GM04504 (cell line): ENCODE measurements around the gene TAAR2.
"Not testable (repeated sequence)": the region's sequence is repeated elsewhere in the genome, so short reads cannot be mapped to it uniquely, and the experiment has no call there.

Experiments
- DNase-seq: peaks from one replicate; pipeline ENCODE4 v3.0.0-alpha.2; 2012; ENCODE audit warnings: low read depth

TAAR2 gene

DNA sequence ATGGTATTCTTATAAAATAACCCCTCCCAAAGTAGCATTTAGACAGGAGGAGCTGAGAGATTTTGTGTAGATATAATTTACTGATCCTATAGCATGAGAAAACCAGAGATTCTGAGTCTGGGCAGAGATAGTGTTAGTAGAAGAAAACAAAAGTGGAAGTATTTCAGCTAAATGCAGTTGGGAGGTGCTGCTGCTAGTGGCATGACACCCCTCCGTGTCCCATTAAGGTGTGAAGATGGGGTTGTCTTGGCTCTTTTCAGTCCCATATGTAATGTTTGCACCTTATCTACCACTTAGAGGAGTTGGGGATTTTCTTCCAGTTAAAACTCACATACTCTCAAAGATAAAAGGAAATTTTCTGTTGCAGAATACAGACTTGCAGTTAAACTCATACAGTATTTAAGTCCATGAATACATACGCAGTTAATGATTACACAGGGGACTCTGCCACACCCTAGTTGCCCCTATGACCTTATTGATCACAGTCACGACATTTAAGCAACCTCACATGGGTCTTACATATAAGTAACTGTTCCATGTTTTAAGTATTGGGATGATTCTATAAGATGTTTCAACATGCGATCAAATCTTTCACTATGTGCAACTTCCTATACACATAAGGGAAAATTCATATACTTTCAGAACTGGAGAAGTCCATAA lies 11.5 kb downstream of the TAAR2 start:
- no peak for DNase-seq

GRCh38 chr6:132611616-132612015 lies 12.5 kb downstream of the TAAR2 start:
- DNase-seq: no peak

GRCh38 chr6:132607544-132608233 lies 16.4 kb downstream of the TAAR2 start:
- DNase-seq: no peak

- no peak for DNase-seq
Measured at GRCh38 chr6:132604635-132605152, 19.4 kb downstream of the TAAR2 start.

GRCh38 chr6:132600900-132601299 lies 23.2 kb downstream of the TAAR2 start:
- not testable (repeated sequence) for DNase-seq

DNA sequence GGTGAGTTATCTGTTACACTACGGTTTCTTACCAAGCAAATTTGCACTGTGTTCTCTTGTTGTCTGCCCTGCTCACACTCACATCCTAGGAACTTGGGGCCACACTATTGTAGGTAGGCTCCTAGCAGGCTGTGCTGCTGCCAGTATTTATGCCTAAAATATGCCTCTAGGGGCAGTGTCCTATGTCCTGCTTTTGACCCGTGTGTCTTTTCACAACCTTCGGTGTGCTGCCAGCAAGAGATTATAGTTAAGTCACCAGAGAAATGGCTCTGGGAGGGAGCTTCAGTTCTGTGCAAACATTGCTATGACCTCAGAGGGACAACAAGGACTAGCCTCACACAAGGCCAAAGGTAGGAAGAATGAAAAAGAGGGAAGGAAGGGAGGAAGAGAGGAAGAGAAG lies 25.6 kb downstream of the TAAR2 start:
- no peak for DNase-seq

- no peak for DNase-seq
Measured at GRCh38 chr6:132596201-132596600, 27.9 kb downstream of the TAAR2 start.

DNA sequence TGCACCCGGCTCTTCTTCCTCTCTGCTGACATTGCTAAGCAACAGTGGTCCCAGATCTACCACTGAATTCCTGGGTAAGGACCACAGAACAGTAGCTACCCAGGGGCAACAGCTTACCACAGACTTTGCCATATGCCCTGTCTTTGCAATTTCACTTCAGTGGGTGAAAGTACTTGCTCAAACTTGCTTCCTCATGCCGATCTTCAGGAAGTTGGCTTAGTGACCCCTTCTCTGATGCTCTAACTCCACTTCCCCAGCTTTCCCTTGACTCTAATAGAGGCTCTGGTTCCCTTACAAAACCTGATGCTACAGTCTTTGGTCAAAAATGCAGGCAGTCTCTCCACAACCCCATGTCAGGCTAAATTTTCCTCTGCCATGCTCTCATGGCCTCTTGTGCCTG lies 31.2 kb downstream of the TAAR2 start:
- no peak for DNase-seq

DNA sequence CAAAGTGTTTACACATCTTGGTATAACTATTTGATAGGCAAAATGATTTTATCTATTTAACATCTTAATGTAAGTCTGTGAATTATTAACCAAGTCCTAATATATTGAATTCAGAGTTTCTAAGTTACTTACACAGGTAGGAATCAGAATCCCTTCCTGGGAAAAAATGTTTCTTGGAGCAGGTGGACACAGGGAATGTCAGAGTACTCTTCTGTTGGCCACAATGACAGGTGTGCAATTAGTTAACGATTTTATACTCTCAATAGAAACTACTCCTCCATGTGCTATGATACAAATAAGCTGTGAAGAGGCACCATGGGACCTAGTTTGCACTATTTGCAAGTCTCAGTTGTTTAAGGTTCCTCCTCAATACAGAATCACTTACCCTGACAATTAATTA lies 33.7 kb downstream of the TAAR2 start:
- no peak for DNase-seq

DNA sequence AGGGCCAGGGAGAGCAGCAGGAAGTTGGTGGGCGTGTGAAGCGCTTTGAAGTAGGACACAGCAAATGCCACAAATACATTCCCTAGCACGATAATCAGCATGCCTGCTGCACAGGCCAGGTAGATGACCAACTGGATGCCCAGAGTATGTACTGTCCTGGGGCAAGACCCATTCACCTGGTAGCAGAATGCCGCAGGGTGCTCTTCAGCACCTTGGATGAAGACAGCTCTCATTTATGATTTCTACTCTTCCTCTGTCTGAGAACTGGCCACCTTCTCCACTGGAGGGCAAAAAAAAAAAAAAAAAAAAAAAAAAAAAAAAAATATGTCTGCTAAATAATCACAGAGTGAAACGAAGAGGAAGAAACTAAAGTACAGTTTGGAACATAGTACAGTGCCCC lies 34.6 kb downstream of the TAAR2 start, which contains the start of gene TAAR5:
Gene TAAR5, minus strand, starts transcription at position 288 of the 400 bp plus-strand sequence. Its CDS starts 55 bp downstream, at position 233.
- no peak for DNase-seq

DNA sequence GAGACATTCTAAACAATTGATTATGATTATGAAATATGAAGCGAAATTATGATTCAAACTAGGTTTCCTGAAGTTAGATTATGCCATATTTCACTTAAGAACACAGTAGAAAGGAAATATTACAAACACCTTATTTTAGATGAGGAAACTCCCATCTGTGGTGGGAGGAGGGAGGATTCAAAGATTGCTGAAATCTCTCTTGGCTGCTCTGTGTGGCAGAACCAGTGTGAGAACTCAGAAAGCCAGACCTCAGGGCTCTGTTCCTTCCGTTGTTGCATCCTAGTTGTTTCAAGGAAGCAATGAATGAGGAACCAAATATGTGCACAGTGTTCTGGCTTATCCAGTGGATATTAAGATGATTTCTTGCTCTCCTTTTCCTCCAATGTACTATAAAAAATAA lies 36.7 kb downstream of the TAAR2 start:
- no peak for DNase-seq

- no peak for DNase-seq
Measured at GRCh38 chr6:132584698-132585097, 39.4 kb downstream of the TAAR2 start.

- DNase-seq: no peak
Measured at GRCh38 chr6:132571774-132572173, 52.3 kb downstream of the TAAR2 start.

DNA sequence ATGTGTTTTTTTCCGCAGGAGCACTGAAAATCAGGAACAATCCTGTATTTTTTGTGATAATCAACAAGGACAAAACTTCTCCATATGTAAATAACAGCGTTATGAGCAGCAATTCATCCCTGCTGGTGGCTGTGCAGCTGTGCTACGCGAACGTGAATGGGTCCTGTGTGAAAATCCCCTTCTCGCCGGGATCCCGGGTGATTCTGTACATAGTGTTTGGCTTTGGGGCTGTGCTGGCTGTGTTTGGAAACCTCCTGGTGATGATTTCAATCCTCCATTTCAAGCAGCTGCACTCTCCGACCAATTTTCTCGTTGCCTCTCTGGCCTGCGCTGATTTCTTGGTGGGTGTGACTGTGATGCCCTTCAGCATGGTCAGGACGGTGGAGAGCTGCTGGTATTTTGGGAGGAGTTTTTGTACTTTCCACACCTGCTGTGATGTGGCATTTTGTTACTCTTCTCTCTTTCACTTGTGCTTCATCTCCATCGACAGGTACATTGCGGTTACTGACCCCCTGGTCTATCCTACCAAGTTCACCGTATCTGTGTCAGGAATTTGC lies 53.8 kb downstream of the TAAR2 start, which contains the start of gene TAAR6:
Gene TAAR6, plus strand, starts transcription at position 102 of the 557 bp plus-strand sequence. Its CDS starts 0 bp downstream, at position 102.
- DNase-seq: no peak

- no peak for DNase-seq
Measured at GRCh38 chr6:132569170-132569569, 54.9 kb downstream of the TAAR2 start.

DNA sequence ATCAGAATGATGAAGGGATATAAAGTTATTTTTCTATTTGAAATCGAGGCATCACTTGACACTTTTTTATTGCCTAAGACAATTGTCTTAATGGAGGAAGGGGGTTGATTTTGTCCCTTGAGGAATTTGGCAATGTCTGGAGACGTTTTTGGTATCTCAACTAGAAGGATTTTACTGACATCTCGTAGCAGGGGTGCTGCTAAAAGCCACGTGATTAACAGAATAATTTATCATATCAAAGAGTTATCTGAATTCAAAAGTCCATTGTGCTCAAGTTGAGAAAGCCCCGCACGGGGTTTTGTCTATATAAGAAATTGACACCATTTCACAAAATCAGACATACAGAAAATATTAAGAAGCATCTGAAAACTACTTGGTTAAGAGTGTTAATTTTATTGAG lies 55.5 kb downstream of the TAAR2 start:
- DNase-seq: no peak

GRCh38 chr6:132567566-132567965 lies 56.5 kb downstream of the TAAR2 start:
- DNase-seq: no peak
